Loucy (cell line): ENCODE results near the gene CASP9.

Source experiments
- EZH2phosphoT487 ChIP-seq: fragments of 200-600 bp; IDR thresholded peaks from 2 replicates; pipeline ENCODE4 v1.6.1; 2018; ENCODE audit warnings: antibody characterized with exemption, mild to moderate bottlenecking, moderate library complexity, borderline replicate concordance
- TF ChIP-seq, protein P1 (sequence below): fragments of 200-600 bp; sonication (generic); conservative IDR thresholded peaks from 2 replicates; pipeline ENCODE4 v1.5.1; 2014; ENCODE audit warnings: mild to moderate bottlenecking, antibody characterized with exemption, low read length

- TF ChIP-seq, protein P1, sequence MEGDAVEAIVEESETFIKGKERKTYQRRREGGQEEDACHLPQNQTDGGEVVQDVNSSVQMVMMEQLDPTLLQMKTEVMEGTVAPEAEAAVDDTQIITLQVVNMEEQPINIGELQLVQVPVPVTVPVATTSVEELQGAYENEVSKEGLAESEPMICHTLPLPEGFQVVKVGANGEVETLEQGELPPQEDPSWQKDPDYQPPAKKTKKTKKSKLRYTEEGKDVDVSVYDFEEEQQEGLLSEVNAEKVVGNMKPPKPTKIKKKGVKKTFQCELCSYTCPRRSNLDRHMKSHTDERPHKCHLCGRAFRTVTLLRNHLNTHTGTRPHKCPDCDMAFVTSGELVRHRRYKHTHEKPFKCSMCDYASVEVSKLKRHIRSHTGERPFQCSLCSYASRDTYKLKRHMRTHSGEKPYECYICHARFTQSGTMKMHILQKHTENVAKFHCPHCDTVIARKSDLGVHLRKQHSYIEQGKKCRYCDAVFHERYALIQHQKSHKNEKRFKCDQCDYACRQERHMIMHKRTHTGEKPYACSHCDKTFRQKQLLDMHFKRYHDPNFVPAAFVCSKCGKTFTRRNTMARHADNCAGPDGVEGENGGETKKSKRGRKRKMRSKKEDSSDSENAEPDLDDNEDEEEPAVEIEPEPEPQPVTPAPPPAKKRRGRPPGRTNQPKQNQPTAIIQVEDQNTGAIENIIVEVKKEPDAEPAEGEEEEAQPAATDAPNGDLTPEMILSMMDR: no peak
- TF ChIP-seq EZH2phosphoT487: no peak
Measured at GRCh38 chr1:15454256-15454655, 69.8 kb downstream of the CASP9 start.
